ENCODE data around the gene PARP14. TPM values are rescaled to one million over a fixed set of nuclear protein-coding genes. Genes with fewer than 3 reads are reported as not detected.

The PARP14 gene
- total RNA-seq, 1 experiment from 2014 or later, result 17.4 TPM

DNA sequence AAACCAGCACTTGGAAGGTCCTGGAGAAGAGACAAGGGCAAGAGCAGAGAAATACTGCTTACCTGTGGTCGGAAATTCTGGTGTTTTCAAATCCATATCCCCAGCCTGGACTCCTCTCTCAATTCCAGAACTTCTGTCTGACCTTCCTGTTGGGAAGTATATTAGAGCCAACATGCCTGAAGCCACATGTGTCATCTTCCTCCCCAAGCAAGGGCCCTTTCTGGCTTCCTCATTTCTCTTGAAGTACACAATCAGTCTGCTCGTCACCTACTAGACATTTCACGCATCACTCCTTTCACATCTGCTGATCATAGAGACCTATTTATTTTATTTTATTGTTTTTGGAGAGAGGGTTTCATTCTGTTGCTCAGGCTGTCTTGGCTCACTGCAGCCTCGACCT is 8.4 kb downstream of the PARP14 start:
- Histone ChIP-seq H4K8ac (replicated peaks; ENCODE audit: insufficient read length, low read depth, low read length) (no peak overlapping the region), H3K9ac (ENCODE audit: extremely low read depth, insufficient read length, low read length) (no peak overlapping the region), H2BK5ac (ENCODE audit: insufficient read length, low read length) (no peak overlapping the region), H3K27ac (ENCODE audit: insufficient read length, low read depth, low read length) (no peak overlapping the region), H2BK12ac (ENCODE audit: insufficient read length, low read depth, low read length) (no peak overlapping the region), H3K4me1 (ENCODE audit: insufficient read depth, low read length) (no peaks in the 10 kb centered on the region), H3K79me1 (ENCODE audit: insufficient read depth, low read depth, low read length, poor library complexity, severe bottlenecking) (no peaks in the 10 kb centered on the region), H3K79me2 (ENCODE audit: insufficient read depth, low read length) (no peaks in the 10 kb centered on the region), H2AFZ (ENCODE audit: low read length) (no peak overlapping the region), H4K20me1 (ENCODE audit: control insufficient read depth, insufficient read depth, insufficient read length) (no peaks in the 10 kb centered on the region), H3K4ac (ENCODE audit: low read depth, low read length) (no peak overlapping the region), H3T11ph (ENCODE audit: low read length) (no peak overlapping the region), H2BK20ac (ENCODE audit: low read depth, low read length, poor library complexity, severe bottlenecking) (no peak overlapping the region), H3K27me3 (ENCODE audit: insufficient read depth, low read length) (no peaks in the 10 kb centered on the region), H2BK120ac (ENCODE audit: low read depth, low read length, poor library complexity, severe bottlenecking) (no peak overlapping the region), H3K18ac (ENCODE audit: insufficient read length, low read depth, low read length) (no peak overlapping the region), H3K9me3 (ENCODE audit: control insufficient read depth, low read depth, low read length) (no peaks in the 10 kb centered on the region), H3K14ac (ENCODE audit: insufficient read depth, low read length) (no peak overlapping the region), H2BK15ac (ENCODE audit: low read depth, low read length) (no peak overlapping the region), H4K91ac (ENCODE audit: insufficient read length, low read depth, low read length) (no peak overlapping the region), H2AK5ac (ENCODE audit: insufficient read length, low read length) (no peak overlapping the region), H3K23me2 (ENCODE audit: insufficient read length, low read depth, low read length, poor library complexity, severe bottlenecking) (no peaks in the 10 kb centered on the region), H4K5ac (ENCODE audit: insufficient read length, low read depth, low read length) (no peak overlapping the region), H3K4me2 (ENCODE audit: insufficient read depth, insufficient read length, low read length) (no peak overlapping the region), H3K56ac (ENCODE audit: insufficient read length, low read depth, low read length) (no peak overlapping the region), H3K23ac (ENCODE audit: insufficient read length, low read depth, low read length) (no peak overlapping the region)
- WGBS (ENCODE audit: extremely low coverage, insufficient read length, low lambda C conversion rate), result no CpG with 5 or more reads among the region's 4 CpGs
- no peaks in the 10 kb centered on the region for H3K27me3 Mint-ChIP-seq (ENCODE audit: low read depth)
- H3K27ac Mint-ChIP-seq, result no peak overlapping the region; a peak in 1 of 7 replicates
- peaks cover 0 to 24% (median 5%) of the 10 kb centered on the region in 3 experiments; a peak in 3 of 7 replicates for H3K36me3 Mint-ChIP-seq (ENCODE audit: insufficient read depth in 1 of 3, low read depth in 3 of 3)
- TF ChIP-seq, protein P1, sequence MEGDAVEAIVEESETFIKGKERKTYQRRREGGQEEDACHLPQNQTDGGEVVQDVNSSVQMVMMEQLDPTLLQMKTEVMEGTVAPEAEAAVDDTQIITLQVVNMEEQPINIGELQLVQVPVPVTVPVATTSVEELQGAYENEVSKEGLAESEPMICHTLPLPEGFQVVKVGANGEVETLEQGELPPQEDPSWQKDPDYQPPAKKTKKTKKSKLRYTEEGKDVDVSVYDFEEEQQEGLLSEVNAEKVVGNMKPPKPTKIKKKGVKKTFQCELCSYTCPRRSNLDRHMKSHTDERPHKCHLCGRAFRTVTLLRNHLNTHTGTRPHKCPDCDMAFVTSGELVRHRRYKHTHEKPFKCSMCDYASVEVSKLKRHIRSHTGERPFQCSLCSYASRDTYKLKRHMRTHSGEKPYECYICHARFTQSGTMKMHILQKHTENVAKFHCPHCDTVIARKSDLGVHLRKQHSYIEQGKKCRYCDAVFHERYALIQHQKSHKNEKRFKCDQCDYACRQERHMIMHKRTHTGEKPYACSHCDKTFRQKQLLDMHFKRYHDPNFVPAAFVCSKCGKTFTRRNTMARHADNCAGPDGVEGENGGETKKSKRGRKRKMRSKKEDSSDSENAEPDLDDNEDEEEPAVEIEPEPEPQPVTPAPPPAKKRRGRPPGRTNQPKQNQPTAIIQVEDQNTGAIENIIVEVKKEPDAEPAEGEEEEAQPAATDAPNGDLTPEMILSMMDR (conservative IDR thresholded peaks at IDR 0.05), result no peak
- no peak overlapping the region for H3K4me3 Mint-ChIP-seq
- no peak for DNase-seq
- H3K4me1 Mint-ChIP-seq, result no peaks in the 10 kb centered on the region
- no peaks in the 10 kb centered on the region for H3K9me3 Mint-ChIP-seq
